Stimulated activated CD4-positive, alpha-beta T cell treated with anti-CD3 and anti-CD28 coated beads, TNF-alpha, amount 100 ng/mL, for 24 hours (primary cell): ENCODE data around the gene UBTD1.
A peak's percentile ranks its signal among the peaks of the same experiment; 100 is the strongest.
"Not testable (repeated sequence)": the region's sequence is repeated elsewhere in the genome, so short reads cannot be mapped to it uniquely, and the experiment has no call there.

Experiments
- DNase-seq, 3 experiments: peaks; one replicate each; pipeline ENCODE4 v3.0.0-alpha.2; 2020; ENCODE audit warnings: low read depth in 3 of 3

The UBTD1 gene

GRCh38 chr10:97538411-97538810, 39.7 kb downstream of the UBTD1 start:
- no peak for DNase-seq

DNA sequence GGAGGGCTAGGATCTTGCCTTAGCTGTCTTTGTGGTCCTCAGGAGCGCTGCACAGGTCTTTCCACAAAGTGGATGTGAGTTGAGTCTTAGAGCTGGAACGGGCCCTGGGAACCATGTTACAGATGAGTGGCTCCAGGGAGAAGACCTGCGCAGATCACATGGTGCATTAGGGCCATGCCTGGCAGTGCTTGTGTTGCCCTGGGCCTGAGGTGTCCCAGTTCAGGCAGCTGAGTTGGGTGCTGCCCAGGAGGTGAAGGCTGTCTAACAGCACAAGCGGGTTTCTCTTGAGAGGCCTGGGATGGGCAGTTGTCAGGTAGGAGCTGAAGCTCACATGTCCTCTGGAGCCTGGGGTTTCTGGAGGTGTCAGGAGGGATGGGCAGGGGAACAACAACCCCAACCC, 40.1 kb downstream of the UBTD1 start:
- DNase-seq: no peak

DNA sequence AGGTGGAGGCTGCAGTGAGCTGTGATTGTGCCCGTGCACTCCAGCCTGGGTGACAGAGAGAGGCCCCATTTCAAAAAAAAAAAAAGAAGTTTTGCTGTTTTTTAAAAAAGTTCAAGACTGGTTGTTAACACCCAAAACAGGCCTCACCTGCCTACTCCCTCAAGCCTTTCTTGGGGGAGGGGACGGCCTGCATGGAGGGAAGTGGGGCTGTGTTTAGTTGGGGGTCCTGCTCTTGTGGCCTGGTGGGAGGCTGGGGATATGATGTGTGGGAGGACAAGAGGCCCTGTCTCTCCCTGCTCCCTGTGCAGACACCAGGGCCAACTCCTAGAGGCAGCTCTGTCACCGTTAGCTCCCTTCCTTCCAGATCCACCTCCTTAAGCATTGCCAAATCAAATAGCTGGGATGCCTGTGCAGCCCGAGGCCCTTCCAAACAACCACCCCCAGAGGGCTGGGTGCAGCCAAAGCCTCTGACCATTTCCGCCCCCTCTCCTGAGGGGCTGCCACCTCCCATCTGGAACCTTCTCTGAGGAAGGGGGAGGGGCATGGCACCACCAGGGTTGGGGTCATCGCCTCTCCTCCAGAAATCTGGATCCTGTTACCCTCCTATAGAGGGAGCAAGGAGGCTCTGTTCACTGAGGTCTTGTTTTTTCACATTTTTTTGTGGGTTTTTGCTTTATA, 40.9 kb downstream of the UBTD1 start:
- no peak for DNase-seq

GRCh38 chr10:97540669-97541500, 42.2 kb downstream of the UBTD1 start:
- DNase-seq: no peak

- DNase-seq: peak; percentile 18 to 55 (median 22)
Measured at GRCh38 chr10:97542169-97543024, 43.7 kb downstream of the UBTD1 start.

DNA sequence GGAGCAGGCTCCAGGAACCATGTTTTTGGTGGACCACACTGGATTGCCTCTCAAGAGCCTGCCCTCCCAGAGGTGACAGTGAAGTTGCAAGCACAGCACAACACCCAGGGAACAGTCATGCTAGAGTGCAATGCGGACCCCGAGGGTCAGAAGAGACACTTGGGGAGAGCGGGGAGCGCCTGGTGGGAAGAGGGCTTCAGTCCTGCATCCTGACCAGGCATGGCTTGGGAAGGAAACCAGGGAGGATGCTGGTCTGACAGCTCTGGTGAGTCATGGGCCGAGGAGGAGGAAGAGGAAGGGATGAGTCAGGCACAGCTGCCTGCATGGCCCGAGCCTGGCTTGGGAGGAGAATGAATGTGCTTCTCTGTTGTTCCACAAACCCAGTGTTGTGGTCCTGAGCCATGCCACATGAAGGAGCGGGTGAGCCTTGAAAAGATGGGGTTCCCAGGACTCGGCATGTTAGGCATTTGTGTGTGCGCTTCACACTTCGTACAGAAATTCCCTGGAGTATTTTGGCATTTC, 44.4 kb downstream of the UBTD1 start:
- peak; percentile 41 to 66 (median 42) for DNase-seq

DNA sequence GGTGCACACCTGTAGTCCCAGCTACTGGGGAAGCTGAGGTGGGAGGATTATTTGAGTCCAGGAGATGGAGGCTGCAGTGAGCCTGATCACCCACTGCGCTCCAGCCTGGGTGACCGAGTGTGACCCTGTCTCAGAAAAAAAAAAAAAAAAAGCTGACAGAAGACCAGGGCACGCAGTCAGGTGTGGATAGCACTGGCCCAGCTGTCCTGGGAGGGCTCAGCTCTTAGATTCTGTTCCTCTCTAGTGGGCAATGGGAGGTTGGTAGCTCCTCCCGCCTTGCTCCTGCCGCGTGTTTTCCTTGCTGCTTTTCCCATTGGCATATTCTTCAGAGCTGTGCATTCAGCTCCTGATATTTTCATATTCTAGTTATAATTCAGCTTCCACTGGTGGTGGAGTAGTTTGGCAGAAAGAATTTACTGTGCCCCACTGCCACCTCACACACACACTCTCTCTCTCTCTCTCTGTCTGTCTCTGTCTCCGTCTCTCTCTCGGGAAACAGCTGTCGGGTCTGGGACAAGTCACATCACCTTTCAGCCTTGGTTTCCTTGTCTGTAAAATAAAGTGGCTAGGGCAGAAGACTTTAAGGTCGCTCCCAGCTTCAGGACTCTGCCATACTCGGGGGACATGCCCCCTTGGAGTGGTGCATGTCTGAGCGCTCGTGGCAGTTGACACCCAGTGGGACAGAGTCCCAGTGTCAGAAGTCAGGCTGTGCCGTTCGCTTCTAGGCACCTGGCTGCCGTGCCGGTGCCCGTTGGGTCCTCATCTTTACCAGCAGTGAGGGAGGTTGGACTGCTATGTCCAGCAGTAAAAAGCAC, 47.9 kb downstream of the UBTD1 start:
- no peak for DNase-seq

DNA sequence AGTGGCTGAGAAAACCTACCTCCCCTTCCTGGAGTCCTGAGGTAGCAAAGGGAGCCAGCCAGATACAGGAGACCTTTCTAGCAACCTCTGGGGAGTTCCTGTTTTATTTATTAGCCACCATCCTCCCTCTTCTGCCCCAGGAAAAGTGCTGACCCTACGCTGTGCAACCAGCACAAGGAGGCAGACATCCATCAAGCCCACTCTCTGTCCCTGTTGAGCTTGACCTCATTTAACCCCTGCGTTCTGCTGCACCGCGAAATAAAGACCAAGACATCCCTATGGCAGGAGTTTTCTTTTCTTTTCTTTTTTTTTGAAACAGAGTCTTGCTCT, 48.5 kb downstream of the UBTD1 start:
- no peak for DNase-seq

DNA sequence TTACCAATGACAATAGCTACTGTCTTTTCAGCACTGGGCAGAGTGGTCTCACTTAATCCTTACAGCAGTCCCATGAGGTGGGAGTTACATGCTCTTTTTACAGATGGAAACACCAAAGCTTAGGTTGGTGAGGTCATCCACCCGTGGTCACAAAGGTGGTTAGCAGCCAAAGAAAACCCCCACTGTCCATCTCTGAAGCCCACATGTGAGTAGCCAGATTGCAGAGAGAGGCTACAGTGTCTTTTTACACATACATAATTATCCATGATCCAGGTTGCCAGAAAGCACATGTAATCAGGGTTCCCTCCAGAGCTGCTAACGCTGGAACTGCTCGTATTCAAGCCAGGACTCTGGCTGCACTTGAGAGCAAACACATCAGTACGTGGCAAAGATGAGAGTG, 49.2 kb downstream of the UBTD1 start:
- no peak for DNase-seq

GRCh38 chr10:97548828-97549455, 50.2 kb downstream of the UBTD1 start:
- no peak for DNase-seq

DNA sequence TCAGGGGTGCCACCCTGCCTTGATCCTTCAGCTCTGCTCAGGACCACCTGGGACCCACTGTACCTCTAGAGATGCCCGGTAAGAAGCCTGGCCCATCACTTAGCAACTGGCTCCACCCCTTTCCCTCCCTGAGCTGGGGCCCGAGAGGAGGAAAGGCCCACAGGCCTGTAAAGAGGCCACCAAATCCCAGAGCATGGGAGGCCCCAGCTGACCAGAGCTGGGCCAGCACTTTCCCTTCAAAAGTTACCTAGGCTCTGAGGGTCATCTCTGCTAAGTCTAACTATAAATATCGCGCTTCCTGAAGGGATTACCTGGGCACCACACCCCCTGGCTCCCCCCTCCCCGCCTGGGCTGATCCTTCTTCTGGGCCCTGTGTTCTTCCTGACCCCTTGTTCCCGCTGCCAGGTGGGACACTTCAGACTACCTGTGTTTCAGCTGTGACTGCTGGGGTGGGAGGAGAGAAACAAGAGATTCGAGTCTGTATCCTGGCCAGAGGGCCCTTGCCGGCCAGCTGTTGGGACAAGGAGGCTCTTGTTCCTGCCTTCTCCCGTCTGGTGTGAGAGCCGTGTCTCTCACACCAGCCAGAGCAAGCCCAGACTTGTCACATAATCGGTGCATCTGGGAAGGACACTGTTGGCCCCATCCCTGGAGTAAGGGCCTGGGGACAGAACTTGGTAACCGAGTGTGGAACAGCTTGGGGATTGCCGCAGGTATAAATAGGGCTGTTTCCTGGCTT, 51.0 kb downstream of the UBTD1 start:
- DNase-seq: no peak

GRCh38 chr10:97550336-97551149, 51.8 kb downstream of the UBTD1 start:
- no peak for DNase-seq

- no peak for DNase-seq
Measured at GRCh38 chr10:97551271-97551670, 52.5 kb downstream of the UBTD1 start.

DNA sequence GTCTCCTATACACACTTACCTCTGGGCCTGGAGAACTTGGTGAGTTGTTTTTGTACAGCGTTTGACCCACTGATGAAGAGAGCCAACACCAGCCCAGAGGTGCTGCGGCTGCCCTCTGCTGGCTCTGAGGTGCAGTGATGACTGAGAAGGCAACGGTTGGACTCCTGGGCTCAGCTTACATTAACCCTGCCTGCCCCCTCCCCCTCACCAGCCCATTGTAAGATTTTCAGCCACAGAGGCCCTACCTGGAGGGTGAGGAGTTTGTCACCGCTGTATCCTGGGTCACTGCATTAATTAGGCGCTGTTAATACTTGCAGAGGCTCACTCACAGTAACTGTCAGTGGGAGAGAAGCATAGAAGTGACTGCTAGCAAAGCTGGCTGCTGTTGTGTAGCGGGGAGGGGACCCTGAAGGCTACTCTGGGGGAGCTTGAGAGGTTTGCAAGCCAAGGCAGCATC, 54.9 kb downstream of the UBTD1 start:
- peak; percentile 38 to 62 (median 46) for DNase-seq

DNA sequence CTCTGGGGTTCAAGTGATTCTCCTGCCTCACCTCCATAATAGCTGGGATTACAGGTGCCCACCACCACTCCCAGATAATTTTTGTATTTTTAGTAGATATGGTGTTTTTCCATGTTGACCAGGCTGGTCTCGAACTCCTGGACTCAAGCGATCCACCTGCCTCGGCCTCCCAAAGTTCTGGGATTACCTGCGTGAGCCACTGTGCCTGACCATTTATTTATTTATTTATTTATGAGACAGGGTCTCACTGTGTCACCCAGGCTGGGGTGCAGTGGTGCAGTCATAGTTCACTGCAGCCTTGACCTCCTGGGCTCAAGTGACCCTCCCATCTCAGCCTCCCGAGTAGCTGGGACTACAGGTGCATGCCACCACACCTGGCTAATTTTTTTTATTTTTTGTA, 55.6 kb downstream of the UBTD1 start:
- DNase-seq: not testable (repeated sequence)

GRCh38 chr10:97555541-97555940, 56.8 kb downstream of the UBTD1 start:
- DNase-seq: not testable (repeated sequence)

DNA sequence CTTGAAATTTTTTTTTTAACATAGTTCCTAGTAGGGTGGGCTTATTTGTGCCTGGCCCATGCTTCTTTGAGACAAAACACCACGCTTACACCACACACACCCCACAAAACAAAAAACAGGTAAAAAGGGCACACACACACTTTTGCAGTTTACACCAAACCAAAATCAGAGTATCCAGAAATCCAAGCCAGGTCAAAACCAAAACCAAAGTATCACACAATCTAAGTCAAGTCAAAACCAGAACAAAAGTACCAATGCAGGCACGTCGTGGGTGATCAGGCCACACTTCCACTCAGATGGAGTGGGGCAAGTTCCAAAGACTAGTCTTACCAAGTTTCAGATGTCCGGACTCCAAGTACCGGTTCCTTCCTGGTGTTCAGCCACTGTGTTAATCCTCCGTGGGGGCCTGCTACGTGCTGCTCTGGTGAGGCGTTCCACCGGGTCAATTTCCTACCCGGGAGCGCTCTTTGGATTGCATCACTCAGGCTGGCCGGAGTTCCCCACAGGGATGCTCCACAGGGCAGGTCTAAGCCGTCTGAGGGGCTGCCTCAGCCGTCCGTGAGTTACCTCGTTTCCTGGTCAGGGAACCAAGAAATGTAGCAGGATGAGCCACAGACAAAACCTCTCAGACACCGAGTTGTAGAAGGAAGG, 62.1 kb downstream of the UBTD1 start:
- not testable (repeated sequence) for DNase-seq

DNA sequence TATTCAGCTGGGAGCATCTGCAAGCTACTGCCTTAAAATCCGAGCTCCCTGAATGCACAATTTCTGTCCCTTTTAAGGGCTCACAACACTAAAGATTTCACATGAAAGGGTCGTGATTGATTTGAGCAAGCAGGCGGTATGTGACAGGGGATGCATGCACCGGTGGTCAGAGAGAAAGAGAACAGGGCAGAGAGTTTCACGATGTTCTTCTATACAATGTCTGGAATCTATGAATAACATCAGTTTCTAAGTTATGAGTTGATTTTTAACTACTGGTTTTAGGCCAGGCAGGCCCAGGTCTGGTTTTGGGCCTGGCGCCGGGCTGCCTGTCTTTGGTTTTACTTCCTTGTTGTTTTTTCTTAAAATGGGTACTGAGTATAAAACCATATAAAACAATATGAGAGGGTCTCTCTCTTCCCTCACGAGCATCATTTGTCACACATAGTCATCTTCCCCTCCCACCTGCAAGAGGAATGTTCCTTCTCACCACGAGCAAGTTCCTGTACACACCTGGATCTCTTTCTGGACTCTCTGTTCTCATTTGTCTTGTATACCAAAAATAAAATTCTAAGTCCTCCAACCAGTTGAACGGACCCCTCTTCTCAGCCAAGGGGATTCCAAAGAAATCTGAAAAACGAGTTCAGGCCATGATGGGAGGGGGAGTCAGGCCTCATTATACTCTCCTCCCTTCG, 62.8 kb downstream of the UBTD1 start:
- DNase-seq: not testable (repeated sequence)
